Epidermal melanocyte (primary cell): ENCODE measurements around the gene RRAS.

Experiments
- DNase-seq: peaks from one replicate; pipeline ENCODE4 v3.0.0; 2011; ENCODE audit warnings: low spot score; ENCODE audit not compliant: insufficient read length

RRAS gene

GRCh38 chr19:49640113-49640898, at the start of gene RRAS:
Gene RRAS (minus strand): TSS chr19:49640143. CDS start chr19:49640098, 45 bp downstream.
- peak; percentile 95 for DNase-seq

GRCh38 chr19:49689133-49690078, 49.5 kb upstream of the RRAS start, which contains the start of gene ADM5:
Gene ADM5 (plus strand): TSS chr19:49689594. CDS start chr19:49689838, 244 bp downstream.
- DNase-seq = no peak

- DNase-seq = no peak
Observed at GRCh38 chr19:49688531-49689132, 48.7 kb upstream of the RRAS start.

GRCh38 chr19:49687566-49688316, 47.8 kb upstream of the RRAS start:
- no peak for DNase-seq

- no peak for DNase-seq
Observed at GRCh38 chr19:49687150-49687549, 47.2 kb upstream of the RRAS start.

- no peak for DNase-seq
Observed at GRCh38 chr19:49686503-49687088, 46.7 kb upstream of the RRAS start.

GRCh38 chr19:49685845-49686332, 45.9 kb upstream of the RRAS start:
- DNase-seq = no peak

GRCh38 chr19:49684983-49685553, 45.1 kb upstream of the RRAS start:
- DNase-seq = no peak

- no peak for DNase-seq
Observed at GRCh38 chr19:49684251-49684982, 44.5 kb upstream of the RRAS start.

- no peak for DNase-seq
Observed at GRCh38 chr19:49683814-49684250, 43.9 kb upstream of the RRAS start.

- DNase-seq = no peak
Observed at GRCh38 chr19:49682274-49682673, 42.3 kb upstream of the RRAS start.

GRCh38 chr19:49681830-49682229, 41.9 kb upstream of the RRAS start:
- no peak for DNase-seq

GRCh38 chr19:49680421-49681351, 40.7 kb upstream of the RRAS start:
- DNase-seq = peak; percentile 97

GRCh38 chr19:49679771-49680413, 39.9 kb upstream of the RRAS start:
- DNase-seq = no peak

GRCh38 chr19:49678985-49679770, 39.2 kb upstream of the RRAS start:
- no peak for DNase-seq

- no peak for DNase-seq
Observed at GRCh38 chr19:49677901-49678674, 38.1 kb upstream of the RRAS start.
